Ishikawa (cell line): Measurements from ENCODE around the gene CARMIL1.

Experiments
- CEBPB ChIP-seq: IDR thresholded peaks from 2 replicates; pipeline ENCODE4 v1.6.1; 2012
- CREB1 ChIP-seq: IDR thresholded peaks from 2 replicates; pipeline ENCODE4 v1.6.1; 2012; ENCODE audit warnings: low read depth
- EGR1 ChIP-seq: IDR thresholded peaks from 2 replicates; pipeline ENCODE4 v1.6.1; 2012
- EP300 ChIP-seq: IDR thresholded peaks from 2 replicates; pipeline ENCODE4 v1.6.1; 2012; ENCODE audit warnings: borderline replicate concordance
- FOXM1 ChIP-seq: IDR thresholded peaks from 2 replicates; pipeline ENCODE4 v1.6.1; 2012; ENCODE audit warnings: low read depth, borderline replicate concordance
- MAX ChIP-seq: IDR thresholded peaks from 2 replicates; pipeline ENCODE4 v1.6.1; 2012
- NFIC ChIP-seq: IDR thresholded peaks from 2 replicates; pipeline ENCODE4 v1.6.1; 2012
- RAD21 ChIP-seq: IDR thresholded peaks from 2 replicates; pipeline ENCODE4 v1.6.1; 2012; ENCODE audit warnings: low read depth
- REST ChIP-seq: IDR thresholded peaks from 2 replicates; pipeline ENCODE4 v1.6.1; 2012; ENCODE audit warnings: low read depth, mild to moderate bottlenecking
- TAF1 ChIP-seq: IDR thresholded peaks from 2 replicates; pipeline ENCODE4 v1.6.1; 2012; ENCODE audit warnings: low read depth, mild to moderate bottlenecking
- TCF12 ChIP-seq: IDR thresholded peaks from 2 replicates; pipeline ENCODE4 v1.6.1; 2012; ENCODE audit warnings: low read depth
- TEAD4 ChIP-seq: IDR thresholded peaks from 2 replicates; pipeline ENCODE4 v1.6.1; 2012
- USF1 ChIP-seq: IDR thresholded peaks from 2 replicates; pipeline ENCODE4 v1.6.1; 2012
- YY1 ChIP-seq: IDR thresholded peaks from 2 replicates; pipeline ENCODE4 v1.6.1; 2012; ENCODE audit warnings: low read depth
- ZBTB7A ChIP-seq: IDR thresholded peaks from 2 replicates; pipeline ENCODE4 v1.6.1; 2012; ENCODE audit warnings: low read depth

The CARMIL1 gene

GRCh38 chr6:25534942-25535631 is 255.9 kb downstream of the CARMIL1 start:
- TF ChIP-seq TCF12 (no peak), MAX (no peak), REST (no peak), CREB1 (no peak), NFIC (no peak), FOXM1 (no peak), EP300 (no peak), EGR1 (no peak), ZBTB7A (no peak), RAD21 (no peak), USF1 (no peak), TEAD4 (no peak)

- no peak for TF ChIP-seq YY1
- TF ChIP-seq TEAD4, result no peak
- no peak for TF ChIP-seq FOXM1
Measured at GRCh38 chr6:25535632-25536225, 256.6 kb downstream of the CARMIL1 start.

GRCh38 chr6:25536781-25537180 is 257.6 kb downstream of the CARMIL1 start:
- TF ChIP-seq MAX, result no peak
- TF ChIP-seq NFIC, result no peak

- no peak for TF ChIP-seq ZBTB7A
- no peak for TF ChIP-seq RAD21
- TF ChIP-seq TCF12, result no peak
- no peak for TF ChIP-seq TEAD4
- no peak for TF ChIP-seq CREB1
- no peak for TF ChIP-seq EP300
- no peak for TF ChIP-seq FOXM1
- TF ChIP-seq NFIC, result no peak
- no peak for TF ChIP-seq YY1
- no peak for TF ChIP-seq USF1
- no peak for TF ChIP-seq EGR1
Measured at GRCh38 chr6:25537349-25538018, 258.3 kb downstream of the CARMIL1 start.

- TF ChIP-seq RAD21 (no peak), MAX (no peak)
Measured at GRCh38 chr6:25541228-25541627, 262.1 kb downstream of the CARMIL1 start.

GRCh38 chr6:25542984-25543910 is 264.1 kb downstream of the CARMIL1 start:
- TF ChIP-seq MAX (no peak), TCF12 (no peak), NFIC (no peak), FOXM1 (no peak), TAF1 (no peak), TEAD4 (no peak), EP300 (no peak), CREB1 (no peak), YY1 (no peak), RAD21 (no peak), EGR1 (no peak), USF1 (no peak), ZBTB7A (no peak), CEBPB (no peak), REST (no peak)
